8988T (cell line): Measurements from ENCODE around the gene USP17L13.
"Not testable (repeated sequence)": the region's sequence is repeated elsewhere in the genome, so short reads cannot be mapped to it uniquely, and the experiment has no call there.

Experiments
- DNase-seq: peaks from one replicate; pipeline ENCODE4 v3.0.0; 2011

USP17L13 gene, protein sequence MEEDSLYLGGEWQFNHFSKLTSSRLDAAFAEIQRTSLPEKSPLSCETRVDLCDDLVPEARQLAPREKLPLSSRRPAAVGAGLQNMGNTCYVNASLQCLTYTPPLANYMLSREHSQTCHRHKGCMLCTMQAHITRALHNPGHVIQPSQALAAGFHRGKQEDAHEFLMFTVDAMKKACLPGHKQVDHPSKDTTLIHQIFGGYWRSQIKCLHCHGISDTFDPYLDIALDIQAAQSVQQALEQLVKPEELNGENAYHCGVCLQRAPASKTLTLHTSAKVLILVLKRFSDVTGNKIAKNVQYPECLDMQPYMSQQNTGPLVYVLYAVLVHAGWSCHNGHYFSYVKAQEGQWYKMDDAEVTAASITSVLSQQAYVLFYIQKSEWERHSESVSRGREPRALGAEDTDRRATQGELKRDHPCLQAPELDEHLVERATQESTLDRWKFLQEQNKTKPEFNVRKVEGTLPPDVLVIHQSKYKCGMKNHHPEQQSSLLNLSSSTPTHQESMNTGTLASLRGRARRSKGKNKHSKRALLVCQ

DNA sequence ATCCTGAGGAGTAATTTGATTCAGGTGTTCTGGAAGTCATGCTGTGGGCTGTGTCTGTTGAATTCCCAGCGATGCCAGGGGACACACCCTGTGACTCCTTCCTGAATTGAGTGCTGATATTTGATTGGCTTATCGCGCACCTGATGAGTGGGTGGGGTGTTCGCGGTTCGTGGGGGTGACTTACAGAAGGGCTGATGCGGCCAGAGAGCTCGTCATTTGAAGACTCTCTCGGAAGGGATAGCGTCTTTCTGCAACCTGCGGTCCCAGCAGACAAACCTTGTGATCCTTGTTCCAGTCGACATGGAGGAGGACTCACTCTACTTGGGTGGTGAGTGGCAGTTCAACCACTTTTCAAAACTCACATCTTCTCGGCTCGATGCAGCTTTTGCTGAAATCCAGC is at the start of gene USP17L13:
TSS of gene USP17L13 (plus strand) at position 301 of the 400 bp plus-strand sequence. CDS start at position 301, 0 bp downstream.
- DNase-seq = not testable (repeated sequence)

DNA sequence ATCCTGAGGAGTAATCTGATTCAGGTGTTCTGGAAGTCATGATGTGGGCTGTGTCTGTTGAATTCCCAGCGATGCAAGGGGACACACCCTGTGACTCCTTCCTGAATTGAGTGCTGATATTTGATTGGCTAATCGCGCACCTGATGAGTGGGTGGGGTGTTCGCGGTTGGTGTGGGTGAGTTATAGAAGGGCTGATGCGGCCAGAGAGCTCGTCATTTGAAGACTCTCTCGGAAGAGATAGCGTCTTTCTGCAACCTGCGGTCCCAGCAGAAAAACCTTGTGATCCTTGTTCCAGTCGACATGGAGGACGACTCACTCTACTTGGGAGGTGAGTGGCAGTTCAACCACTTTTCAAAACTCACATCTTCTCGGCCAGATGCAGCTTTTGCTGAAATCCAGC is 14.3 kb upstream of the USP17L13 start, which contains the start of gene USP17L10:
TSS of gene USP17L10 (plus strand) at position 301 of the 400 bp plus-strand sequence. CDS start at position 301, 0 bp downstream.
- not testable (repeated sequence) for DNase-seq

DNA sequence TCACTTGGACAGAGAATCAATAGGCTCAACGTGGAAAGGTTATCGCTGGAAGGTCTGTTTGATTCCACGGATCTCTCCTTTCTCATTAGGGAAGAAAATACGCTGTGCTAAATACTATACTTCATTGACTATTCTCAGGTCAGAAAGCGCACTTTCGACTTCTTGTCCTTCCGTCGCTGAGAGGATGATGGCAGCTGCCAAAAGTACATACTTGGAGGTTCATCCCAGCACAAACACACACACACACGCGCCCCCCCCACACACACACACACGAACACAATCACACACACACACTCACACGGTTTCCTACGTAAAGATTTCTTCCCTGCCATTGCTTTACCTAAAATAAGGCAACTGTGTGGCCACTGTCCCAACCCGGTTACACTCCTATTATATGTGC is 10.0 kb upstream of the USP17L13 start:
- not testable (repeated sequence) for DNase-seq

DNA sequence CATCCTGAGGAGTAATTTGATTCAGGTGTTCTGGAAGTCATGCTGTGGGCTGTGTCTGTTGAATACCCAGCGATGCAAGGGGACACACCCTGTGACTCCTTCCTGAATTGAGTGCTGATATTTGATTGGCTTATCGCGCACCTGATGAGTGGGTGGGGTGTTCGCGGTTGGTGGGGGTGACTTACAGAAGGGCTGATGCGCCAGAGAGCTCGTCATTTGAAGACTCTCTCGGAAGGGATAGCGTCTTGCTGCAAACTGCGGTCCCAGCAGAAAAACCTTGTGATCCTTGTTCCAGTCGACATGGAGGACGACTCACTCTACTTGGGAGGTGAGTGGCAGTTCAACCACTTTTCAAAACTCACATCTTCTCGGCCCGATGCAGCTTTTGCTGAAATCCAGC is 9.6 kb upstream of the USP17L13 start, which contains the start of gene USP17L11:
TSS of gene USP17L11 (plus strand) at position 301 of the 400 bp plus-strand sequence. CDS start at position 301, 0 bp downstream.
- not testable (repeated sequence) for DNase-seq

DNA sequence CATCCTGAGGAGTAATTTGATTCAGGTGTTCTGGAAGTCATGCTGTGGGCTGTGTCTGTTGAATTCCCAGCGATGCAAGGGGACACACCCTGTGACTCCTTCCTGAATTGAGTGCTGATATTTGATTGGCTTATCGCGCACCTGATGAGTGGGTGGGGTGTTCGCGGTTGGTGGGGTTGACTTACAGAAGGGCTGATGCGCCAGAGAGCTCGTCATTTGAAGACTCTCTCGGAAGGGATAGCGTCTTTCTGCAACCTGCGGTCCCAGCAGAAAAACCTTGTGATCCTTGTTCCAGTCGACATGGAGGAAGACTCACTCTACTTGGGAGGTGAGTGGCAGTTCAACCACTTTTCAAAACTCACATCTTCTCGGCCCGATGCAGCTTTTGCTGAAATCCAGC is 4.8 kb upstream of the USP17L13 start, which contains the start of gene USP17L12:
TSS of gene USP17L12 (plus strand) at position 301 of the 400 bp plus-strand sequence. CDS start at position 301, 0 bp downstream.
- not testable (repeated sequence) for DNase-seq

- DNase-seq = not testable (repeated sequence)
Observed at GRCh38 chr4:9230249-9230648, 5.6 kb downstream of the USP17L13 start.

- DNase-seq = not testable (repeated sequence)
Observed at GRCh38 chr4:9234085-9234484, 9.4 kb downstream of the USP17L13 start, which contains the start of gene USP17L15. USP17L15 (plus strand) TSS chr4:9234385; CDS start chr4:9234385, 0 bp downstream.

GRCh38 chr4:9238461-9238860 is 13.8 kb downstream of the USP17L13 start:
- DNase-seq = not testable (repeated sequence)

DNA sequence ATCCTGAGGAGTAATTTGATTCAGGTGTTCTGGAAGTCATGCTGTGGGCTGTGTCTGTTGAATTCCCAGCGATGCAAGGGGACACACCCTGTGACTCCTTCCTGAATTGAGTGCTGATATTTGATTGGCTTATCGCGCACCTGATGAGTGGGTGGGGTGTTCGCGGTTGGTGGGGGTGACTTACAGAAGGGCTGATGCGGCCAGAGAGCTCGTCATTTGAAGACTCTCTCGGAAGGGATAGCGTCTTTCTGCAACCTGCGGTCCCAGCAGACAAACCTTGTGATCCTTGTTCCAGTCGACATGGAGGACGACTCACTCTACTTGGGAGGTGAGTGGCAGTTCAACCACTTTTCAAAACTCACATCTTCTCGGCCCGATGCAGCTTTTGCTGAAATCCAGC is 18.9 kb downstream of the USP17L13 start, which contains the start of gene USP17L17:
TSS of gene USP17L17 (plus strand) at position 301 of the 400 bp plus-strand sequence. CDS start at position 301, 0 bp downstream.
- not testable (repeated sequence) for DNase-seq

DNA sequence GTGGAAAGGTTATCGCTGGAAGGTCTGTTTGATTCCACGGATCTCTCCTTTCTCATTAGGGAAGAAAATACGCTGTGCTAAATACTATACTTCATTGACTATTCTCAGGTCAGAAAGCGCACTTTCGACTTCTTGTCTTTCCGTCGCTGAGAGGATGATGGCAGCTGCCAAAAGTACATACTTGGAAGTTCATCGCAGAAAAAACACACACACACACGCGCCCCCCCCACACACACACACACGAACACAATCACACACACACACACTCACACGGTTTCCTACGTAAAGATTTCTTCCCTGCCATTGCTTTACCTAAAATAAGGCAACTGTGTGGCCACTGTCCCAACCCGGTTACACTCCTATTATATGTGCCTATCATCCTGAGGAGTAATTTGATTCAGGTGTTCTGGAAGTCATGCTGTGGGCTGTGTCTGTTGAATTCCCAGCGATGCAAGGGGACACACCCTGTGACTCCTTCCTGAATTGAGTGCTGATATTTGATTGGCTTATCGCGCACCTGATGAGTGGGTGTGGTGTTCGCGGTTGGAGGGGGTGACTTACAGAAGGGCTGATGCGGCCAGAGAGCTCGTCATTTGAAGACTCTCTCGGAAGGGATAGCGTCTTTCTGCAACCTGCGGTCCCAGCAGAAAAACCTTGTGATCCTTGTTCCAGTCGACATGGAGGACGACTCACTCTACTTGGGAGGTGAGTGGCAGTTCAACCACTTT is 23.4 kb downstream of the USP17L13 start, which contains the start of gene USP17L18:
TSS of gene USP17L18 (plus strand) at position 678 of the 728 bp plus-strand sequence. CDS start at position 678, 0 bp downstream.
- DNase-seq = not testable (repeated sequence)

DNA sequence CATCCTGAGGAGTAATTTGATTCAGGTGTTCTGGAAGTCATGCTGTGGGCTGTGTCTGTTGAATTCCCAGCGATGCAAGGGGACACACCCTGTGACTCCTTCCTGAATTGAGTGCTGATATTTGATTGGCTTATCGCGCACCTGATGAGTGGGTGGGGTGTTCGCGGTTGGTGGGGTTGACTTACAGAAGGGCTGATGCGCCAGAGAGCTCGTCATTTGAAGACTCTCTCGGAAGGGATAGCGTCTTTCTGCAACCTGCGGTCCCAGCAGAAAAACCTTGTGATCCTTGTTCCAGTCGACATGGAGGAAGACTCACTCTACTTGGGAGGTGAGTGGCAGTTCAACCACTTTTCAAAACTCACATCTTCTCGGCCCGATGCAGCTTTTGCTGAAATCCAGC is 28.4 kb downstream of the USP17L13 start, which contains the start of gene USP17L19:
TSS of gene USP17L19 (plus strand) at position 301 of the 400 bp plus-strand sequence. CDS start at position 301, 0 bp downstream.
- not testable (repeated sequence) for DNase-seq

DNA sequence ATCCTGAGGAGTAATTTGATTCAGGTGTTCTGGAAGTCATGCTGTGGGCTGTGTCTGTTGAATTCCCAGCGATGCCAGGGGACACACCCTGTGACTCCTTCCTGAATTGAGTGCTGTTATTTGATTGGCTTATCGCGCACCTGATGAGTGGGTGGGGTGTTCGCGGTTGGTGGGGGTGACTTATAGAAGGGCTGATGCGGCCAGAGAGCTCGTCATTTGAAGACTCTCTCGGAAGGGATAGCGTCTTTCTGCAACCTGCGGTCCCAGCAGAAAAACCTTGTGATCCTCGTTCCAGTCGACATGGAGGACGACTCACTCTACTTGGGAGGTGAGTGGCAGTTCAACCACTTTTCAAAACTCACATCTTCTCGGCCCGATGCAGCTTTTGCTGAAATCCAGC is 33.1 kb downstream of the USP17L13 start, which contains the start of gene USP17L20:
TSS of gene USP17L20 (plus strand) at position 301 of the 400 bp plus-strand sequence. CDS start at position 301, 0 bp downstream.
- not testable (repeated sequence) for DNase-seq

DNA sequence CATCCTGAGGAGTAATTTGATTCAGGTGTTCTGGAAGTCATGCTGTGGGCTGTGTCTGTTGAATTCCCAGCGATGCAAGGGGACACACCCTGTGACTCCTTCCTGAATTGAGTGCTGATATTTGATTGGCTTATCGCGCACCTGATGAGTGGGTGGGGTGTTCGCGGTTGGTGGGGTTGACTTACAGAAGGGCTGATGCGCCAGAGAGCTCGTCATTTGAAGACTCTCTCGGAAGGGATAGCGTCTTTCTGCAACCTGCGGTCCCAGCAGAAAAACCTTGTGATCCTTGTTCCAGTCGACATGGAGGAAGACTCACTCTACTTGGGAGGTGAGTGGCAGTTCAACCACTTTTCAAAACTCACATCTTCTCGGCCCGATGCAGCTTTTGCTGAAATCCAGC is 37.9 kb downstream of the USP17L13 start, which contains the start of gene USP17L21:
TSS of gene USP17L21 (plus strand) at position 301 of the 400 bp plus-strand sequence. CDS start at position 301, 0 bp downstream.
- not testable (repeated sequence) for DNase-seq

DNA sequence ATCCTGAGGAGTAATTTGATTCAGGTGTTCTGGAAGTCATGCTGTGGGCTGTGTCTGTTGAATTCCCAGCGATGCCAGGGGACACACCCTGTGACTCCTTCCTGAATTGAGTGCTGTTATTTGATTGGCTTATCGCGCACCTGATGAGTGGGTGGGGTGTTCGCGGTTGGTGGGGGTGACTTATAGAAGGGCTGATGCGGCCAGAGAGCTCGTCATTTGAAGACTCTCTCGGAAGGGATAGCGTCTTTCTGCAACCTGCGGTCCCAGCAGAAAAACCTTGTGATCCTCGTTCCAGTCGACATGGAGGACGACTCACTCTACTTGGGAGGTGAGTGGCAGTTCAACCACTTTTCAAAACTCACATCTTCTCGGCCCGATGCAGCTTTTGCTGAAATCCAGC is 42.6 kb downstream of the USP17L13 start, which contains the start of gene USP17L22:
TSS of gene USP17L22 (plus strand) at position 301 of the 400 bp plus-strand sequence. CDS start at position 301, 0 bp downstream.
- DNase-seq = not testable (repeated sequence)

- DNase-seq = not testable (repeated sequence)
Observed at GRCh38 chr4:9271719-9272118, 47.0 kb downstream of the USP17L13 start.
